ENCODE data around the gene ADGRB2.
A peak's percentile ranks its signal among the peaks of the same experiment; 100 is the strongest.

The ADGRB2 gene

GRCh38 chr1:31781138-31781755, 17.1 kb upstream of the ADGRB2 start:
- no peak for DNase-seq

- no peak for DNase-seq
Observed at GRCh38 chr1:31780632-31781031, 16.5 kb upstream of the ADGRB2 start.

- DNase-seq = no peak
Observed at GRCh38 chr1:31779687-31780086, 15.5 kb upstream of the ADGRB2 start.

DNA sequence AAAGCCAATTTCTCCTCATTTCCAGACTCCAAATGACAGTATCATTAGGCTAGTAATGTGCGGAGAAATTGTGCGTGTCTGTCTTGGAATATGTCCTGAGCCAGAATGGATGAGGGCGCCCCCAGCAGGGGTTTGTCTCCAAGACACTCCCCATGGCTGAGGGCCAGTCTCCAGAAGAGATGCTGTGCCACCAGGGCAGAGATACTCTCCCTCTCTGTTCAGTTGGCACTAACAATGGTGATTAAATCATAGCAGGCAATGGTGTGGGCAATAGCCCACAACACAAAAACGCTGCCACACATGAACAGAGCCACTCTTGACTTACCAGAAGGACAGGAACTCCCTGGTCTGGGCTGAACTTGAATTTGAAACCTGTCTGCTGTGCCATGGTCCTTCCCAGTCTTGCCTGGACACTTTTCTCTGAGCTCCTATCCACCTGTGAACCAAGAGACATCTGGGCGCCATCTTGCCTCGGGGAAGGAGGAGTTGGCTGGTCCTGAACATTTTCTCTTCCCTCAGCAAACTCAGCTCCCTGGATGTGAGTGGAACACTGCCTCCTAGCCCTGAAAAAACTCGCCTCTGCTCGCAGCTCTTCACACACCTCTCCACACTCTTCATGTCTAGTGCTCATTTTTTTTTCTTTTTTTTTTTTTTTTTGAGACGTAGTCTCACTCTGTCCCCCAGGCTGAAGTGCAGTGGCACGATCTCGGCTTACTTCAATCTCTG, 14.8 kb upstream of the ADGRB2 start:
- DNase-seq = no peak

GRCh38 chr1:31776516-31776915, 12.4 kb upstream of the ADGRB2 start:
- DNase-seq = no peak

DNA sequence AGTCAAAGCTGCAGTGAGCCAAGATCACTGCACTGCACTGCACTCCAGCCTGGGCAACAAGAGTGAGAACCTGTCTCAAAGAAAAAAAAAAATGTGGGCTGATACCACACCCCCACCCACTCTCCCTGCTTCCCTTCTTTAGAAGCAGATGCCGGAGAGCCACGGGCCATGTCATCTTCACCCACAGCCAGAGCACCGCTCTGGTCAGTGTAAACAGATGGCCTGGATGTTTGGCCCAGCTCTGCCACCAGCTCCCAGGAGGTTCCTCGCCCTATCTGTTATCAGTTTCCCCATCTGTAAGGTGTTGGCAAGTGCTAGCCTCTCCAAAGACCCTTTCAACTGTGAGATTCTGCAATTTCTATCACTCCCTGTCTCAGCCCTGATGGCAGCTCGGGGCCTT, 11.9 kb upstream of the ADGRB2 start:
- DNase-seq = no peak

DNA sequence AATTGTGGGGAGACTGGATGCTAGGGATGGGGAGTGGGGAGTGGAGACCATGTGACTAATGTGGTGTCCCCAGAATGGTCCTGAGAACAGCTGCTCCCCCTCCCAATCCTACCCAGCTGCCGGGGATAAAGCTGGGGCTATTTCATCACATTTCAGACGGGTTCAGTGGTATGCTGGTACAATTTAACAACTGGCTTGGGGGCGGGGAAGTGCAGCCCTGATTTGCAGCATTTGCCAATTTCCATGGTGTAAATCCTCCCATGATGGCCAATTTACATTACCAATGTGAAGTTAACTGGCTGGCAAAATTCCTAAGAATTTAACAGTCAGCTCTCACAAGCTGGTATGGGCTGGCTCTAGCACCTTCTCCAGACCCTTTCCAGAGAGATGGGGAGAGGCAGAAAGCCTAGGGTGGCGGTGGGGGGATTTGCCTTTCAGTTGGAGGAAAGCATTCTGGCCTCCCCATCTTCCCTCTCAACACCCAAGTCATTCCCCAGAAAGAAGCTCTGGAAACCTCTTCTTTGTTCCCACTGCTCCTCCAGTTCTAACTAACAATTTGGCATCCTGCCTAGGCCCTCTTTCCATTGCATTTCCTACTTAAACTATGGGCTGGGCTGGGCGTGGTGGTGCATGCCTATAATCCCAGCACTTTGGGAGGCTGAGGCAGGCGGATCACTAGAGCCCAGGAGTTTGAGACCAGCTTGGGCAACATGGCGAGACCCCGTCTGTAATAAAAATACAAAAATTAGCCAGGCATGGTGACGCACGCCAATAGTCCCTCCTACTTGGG, 11.3 kb upstream of the ADGRB2 start:
- DNase-seq = no peak

GRCh38 chr1:31774495-31774894, 10.4 kb upstream of the ADGRB2 start:
- DNase-seq = no peak

- DNase-seq = no peak
Observed at GRCh38 chr1:31773861-31774260, 9.7 kb upstream of the ADGRB2 start.

DNA sequence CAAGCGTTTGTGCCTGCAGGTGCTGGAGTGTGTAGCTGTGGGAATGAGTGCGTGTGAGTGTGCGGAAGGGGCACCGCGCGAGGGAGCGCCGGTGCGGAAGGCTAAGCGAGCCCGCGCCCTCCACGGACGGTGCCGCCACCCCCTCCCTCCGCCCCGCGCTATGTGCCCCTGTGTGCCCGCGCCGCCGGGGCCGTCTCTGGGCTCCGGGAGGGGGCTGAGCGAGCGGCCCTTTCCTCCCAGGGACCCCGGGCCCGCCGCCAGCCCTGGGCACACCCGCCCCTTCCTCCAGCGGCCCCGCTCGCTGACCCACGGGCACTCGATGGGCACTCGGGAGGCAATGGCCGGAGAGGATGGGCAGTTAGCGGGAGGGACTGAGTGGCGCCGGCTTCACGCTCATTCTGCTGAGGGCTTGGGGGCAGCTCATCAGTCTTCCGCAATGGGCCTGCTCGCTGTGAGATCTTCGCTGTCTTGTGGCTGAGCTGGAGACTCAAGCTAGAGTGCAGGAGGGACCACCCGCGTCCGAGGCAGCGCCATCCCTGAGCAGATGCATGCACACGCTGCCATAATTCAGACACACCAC, 8.6 kb upstream of the ADGRB2 start:
- DNase-seq = no peak

- DNase-seq = peak; percentile 29
Observed at GRCh38 chr1:31771891-31772668, 7.9 kb upstream of the ADGRB2 start.

DNA sequence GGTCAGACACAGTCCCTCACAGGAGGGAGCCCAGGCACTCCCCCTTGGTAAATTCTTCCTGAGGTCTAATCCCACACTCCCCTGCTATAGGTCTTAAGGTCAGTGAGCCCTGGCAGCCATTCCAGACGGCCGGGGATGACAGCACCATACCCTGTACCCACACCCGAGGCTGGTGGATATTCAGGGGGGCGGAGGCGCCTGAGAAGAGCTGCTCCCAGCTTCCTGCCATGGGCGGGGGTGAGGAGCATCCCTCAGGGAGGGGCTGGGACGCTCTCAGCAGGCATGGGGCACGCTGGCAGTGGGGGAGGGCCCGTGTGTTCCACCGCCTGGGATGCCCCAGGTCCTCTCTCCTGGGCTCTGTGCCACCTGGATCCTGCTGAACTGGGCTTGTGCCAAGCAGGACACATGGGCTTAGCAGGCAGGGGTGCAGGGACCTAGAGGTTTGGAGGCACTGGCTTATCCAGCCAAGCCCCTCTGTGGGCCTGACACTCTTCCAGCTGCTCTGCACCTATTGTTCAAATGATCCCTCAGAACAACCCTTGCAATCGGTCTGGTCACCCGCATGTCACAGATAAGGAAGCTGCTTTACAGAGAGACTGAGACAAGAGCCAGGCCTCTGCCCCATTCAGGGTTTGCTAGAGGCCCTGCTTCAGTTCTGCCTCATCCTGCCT, 5.7 kb upstream of the ADGRB2 start:
- DNase-seq = peak; percentile 72

GRCh38 chr1:31768939-31769704, 5.0 kb upstream of the ADGRB2 start:
- DNase-seq = no peak

DNA sequence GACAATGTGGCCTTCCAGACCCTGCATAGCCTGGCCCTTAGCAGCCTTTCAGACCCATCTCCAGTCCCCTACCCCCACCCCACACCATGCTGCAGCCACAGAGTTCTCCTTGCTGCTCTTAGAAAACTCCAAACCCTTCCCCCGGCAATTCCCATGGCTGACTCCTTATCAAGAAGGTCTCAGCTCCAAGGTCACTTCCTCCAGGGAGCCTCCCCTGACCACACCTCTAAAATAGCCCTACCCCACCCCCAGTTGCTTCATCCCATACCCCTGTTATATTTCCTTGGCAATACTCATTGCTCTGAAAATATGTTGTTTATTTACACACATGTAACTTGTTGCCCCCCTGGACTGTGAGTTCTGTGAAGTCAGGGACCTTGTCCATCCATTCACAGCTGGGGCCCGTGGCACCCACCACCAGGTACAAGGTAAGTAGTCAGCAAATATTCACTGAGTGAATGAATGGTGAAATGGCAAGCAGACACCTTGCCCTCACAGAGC, 4.3 kb upstream of the ADGRB2 start:
- no peak for DNase-seq

DNA sequence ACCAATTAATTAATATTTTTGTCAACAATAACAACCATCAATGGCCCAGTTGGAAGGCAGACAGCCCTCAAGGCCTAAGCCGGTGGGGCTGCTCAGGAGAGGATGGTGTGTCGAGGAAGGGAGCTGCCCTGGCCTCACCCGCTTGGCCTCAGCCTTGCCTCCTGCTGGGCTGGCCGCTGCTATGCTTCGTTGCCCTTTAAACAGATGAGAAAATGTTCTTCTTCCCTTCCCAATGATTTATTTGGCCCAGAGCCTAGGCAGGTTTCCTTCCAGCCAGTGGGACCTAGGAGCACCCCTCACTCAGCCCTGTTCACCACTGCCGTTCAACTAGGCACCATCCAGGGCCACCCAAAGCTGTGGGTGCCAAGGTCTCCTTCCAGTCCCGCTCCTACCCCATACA, 3.1 kb upstream of the ADGRB2 start:
- DNase-seq = peak; percentile 27

DNA sequence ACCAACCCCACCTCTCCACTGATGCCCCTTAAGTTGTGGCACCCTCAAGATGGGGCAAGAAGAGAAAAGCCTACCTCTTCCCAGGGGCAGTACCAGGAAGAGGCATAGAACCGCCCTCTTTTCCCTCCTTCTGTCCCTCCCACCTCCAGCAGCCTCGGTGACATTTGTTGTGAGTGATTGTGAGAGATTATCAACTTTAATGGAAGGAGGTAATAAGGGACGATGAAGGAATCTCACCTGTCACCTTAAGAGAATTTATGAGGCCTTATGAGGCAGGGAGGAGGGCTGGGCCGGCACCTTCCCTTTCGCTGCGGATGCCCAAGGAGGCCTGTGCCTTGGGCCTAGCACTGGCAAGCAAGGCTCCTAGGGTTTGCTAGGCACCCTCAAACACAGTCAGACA, 1.4 kb upstream of the ADGRB2 start:
- DNase-seq = no peak

DNA sequence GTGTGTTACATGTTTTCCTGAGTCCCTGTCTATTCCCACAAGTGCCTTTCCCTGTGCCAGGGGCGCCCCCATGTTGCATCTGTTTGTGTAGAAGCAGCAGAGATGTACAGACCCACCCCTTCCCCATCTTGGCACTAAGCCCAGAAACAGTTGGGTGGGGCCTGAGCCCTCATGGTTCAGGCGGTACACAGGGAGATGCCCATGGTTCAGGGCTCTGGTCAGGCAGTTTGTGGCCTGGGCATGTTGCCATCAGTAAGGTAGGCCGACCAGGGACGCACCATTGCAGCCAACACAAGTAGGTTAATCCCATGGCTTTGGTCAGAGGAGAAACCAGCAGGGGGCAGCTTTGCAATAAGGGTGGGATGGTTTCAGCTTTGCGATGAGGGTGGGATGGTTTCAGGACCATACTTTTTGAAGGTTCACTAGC, 914 bp upstream of the ADGRB2 start:
- DNase-seq = no peak

DNA sequence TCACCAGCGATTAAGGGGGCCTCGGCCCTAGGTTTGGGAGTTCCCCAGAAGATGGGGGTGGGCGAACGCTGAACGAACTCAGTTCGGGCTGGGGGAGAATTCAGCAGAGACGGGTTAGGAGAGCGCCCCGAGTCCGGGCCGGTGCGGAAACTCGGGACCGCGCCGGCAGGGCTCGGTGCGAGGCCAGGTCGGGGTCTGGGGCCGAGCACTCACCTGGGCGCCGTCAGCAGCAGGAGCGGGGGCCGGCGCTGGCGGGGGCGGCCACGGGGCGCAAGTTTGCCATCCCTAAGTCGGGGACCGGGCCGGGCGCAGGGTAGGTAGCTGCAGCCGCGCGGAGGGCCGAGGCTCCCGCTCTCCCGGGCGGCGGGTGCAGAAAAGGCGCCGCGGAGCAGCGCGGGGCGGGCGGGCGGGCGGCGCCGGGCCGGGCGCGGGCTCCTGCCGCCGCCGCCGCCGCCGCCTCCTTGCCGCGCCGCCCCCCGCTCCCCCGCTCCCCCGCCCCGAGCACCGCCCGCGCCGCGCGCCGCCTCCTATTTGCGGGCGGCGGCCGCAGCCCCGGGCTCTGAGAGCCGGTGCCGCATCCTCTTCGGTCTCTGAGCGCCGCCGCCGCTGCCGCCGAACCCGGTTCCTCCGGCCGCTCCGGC, 349 bp downstream of the ADGRB2 start:
- no peak for DNase-seq

DNA sequence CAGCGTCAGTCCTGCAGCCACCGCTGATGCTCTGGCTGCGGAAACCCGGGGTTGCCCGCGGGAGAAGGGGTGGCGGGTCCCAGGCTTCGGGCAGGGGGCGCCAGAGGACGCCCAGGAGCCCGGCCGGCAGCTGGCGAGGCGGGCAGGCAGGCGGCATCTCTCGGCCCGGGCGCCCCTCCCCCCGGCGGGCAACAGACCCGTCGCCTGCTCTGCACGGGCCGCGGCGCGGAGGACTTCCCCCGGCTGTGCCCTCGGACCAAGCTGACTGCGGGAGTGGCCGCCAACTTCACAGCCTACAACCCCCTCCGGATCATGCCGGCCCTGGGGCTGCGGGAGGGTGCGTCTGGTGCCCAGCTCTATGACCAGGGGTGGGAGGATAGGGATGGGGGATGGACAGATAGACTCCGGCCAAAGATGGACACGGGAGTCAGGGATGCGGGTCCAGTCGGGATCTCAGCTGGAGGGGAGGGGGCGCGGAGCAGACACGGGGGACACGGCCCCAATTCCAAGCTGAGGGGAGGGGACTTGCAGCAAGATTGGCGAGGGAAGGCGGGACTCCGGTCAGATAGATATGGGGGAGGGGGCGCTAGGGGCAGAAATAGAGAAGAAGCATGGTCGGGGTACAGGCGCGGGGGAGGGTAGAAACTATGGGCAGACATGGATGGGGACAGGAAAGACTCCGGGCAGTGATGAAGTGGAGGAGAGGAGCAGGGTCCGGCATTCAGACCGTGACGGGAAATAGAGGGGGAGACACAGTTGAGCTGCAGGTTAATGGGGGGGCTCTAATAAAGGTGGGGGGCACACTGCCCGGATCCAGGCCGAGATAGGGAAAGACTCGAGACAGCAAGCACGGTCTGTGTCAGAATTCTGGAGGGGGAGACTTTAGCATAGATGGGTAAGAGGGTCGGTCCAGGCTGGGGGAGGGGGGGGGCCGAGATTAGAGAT, 1.1 kb downstream of the ADGRB2 start:
- DNase-seq = peak; percentile 54

DNA sequence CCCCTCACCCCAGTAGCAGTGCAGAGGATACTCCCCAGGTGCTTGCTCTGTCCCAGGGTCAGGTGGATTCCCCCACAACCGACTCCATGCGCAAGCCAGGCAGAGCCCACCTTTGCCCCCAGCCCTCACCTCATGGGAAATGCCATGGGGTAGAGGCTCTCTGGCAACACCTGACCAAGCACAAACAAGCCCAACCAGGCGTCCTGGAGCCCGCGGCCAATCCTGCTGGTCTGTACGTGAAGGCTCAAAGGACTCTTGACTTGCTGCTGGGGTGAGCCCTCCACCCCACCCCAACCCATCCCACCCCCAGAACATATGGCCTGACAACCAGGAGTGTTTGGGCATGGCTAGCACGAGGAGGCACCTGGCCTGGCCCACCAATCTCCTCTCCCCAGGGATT, 1.8 kb downstream of the ADGRB2 start:
- DNase-seq = no peak

Measured in kidney glomerular epithelial cell (primary cell).